Fibroblast of peridontal ligament (primary cell): ENCODE results near the gene FHL3.
"Not testable (repeated sequence)": the region's sequence is repeated elsewhere in the genome, so short reads cannot be mapped to it uniquely, and the experiment has no call there.

Source experiments
- DNase-seq: peaks from one replicate; pipeline ENCODE4 v3.0.0-alpha.2; 2010; ENCODE audit errors: extremely low read depth

FHL3 gene

GRCh38 chr1:38037221-38037939 lies 32.1 kb upstream of the FHL3 start:
- no peak for DNase-seq

- no peak for DNase-seq
These were observed 29.6 kb upstream of the FHL3 start for GRCh38 chr1:38034871-38035270.

- DNase-seq, result not testable (repeated sequence)
These were observed 27.7 kb upstream of the FHL3 start for GRCh38 chr1:38032992-38033391.

- DNase-seq, result no peak
These were observed 26.2 kb upstream of the FHL3 start for GRCh38 chr1:38031513-38031866.

- no peak for DNase-seq
These were observed 25.5 kb upstream of the FHL3 start for GRCh38 chr1:38030596-38031512.

- peak; percentile 35 for DNase-seq
These were observed 24.6 kb upstream of the FHL3 start for GRCh38 chr1:38029685-38030511.

GRCh38 chr1:38029081-38029681 lies 23.9 kb upstream of the FHL3 start:
- no peak for DNase-seq

GRCh38 chr1:38028671-38029070 lies 23.4 kb upstream of the FHL3 start:
- no peak for DNase-seq

- no peak for DNase-seq
These were observed 22.8 kb upstream of the FHL3 start for GRCh38 chr1:38028105-38028591.

- no peak for DNase-seq
These were observed 22.1 kb upstream of the FHL3 start for GRCh38 chr1:38027201-38028104.

- peak; percentile 49 for DNase-seq
These were observed 21.4 kb upstream of the FHL3 start for GRCh38 chr1:38026592-38027200.

- no peak for DNase-seq
These were observed 20.4 kb upstream of the FHL3 start for GRCh38 chr1:38025664-38026063.

- DNase-seq, result no peak
These were observed 19.9 kb upstream of the FHL3 start for GRCh38 chr1:38025233-38025632.

- DNase-seq, result no peak
These were observed 17.5 kb upstream of the FHL3 start for GRCh38 chr1:38022810-38023209.

- DNase-seq, result no peak
These were observed 16.7 kb upstream of the FHL3 start for GRCh38 chr1:38021969-38022368.

- DNase-seq, result no peak
These were observed 15.1 kb upstream of the FHL3 start for GRCh38 chr1:38020396-38020795.

- peak; percentile 71 for DNase-seq
These were observed 13.6 kb upstream of the FHL3 start for GRCh38 chr1:38018864-38019343.

- peak; percentile 28 for DNase-seq
These were observed 10.8 kb upstream of the FHL3 start for GRCh38 chr1:38015978-38016725.

- DNase-seq, result no peak
These were observed 9.6 kb upstream of the FHL3 start for GRCh38 chr1:38014724-38015424.
